OCI-LY3 (cell line): Measurements from ENCODE around the gene TUBGCP3.

ENCODE experiments used
- CTCF ChIP-seq: fragments of 200-600, 300-600 bp; sonication (generic); IDR thresholded peaks from 2 replicates; pipeline ENCODE4 v1.5.1; 2014; ENCODE audit warnings: antibody characterized with exemption, low read length, low read depth
- EZH2phosphoT487 ChIP-seq: fragments of 200-600 bp; shearing (Covaris generic); IDR thresholded peaks from 2 replicates; pipeline ENCODE4 v1.6.1; 2018; ENCODE audit warnings: antibody characterized with exemption, mixed run types, low read depth

DNA sequence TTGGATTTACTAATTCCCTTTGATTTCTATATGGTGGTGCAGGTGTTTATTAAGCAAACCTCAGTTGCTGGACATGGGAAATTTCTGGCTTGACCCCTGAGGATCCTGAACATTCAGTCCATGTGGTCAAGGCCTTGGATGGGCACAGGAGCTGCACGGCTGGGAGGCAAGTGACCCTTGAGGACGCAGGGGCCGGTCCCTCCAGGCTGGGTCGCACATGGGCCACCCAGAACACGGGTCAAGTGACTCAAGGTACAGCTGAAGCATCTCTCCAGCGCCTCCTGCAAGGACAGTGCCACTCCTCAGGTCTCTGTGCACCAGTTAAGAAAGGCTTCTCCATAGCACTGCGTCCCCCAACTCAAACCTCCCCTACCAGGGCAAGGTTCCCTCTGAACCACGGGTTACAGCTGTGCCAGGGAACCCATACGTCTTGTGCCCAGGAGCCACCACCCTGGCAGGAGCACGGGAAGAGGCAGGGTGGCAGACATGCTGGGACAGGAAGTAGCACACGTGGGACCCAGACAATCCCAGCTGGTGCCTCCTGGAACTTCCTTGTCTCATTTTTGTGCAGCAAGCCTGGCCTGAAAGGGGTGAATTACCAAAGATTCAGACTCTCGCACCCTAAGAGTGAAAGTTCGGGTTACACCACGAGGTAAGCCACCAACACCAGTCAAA is 118.7 kb downstream of the TUBGCP3 start:
- no peak for TF ChIP-seq CTCF
- no peak for TF ChIP-seq EZH2phosphoT487
